Lung (tissue), 12 donors: ENCODE results near the gene MARK2. TPM values are rescaled to one million over a fixed set of nuclear protein-coding genes. Genes with fewer than 3 reads are reported as not detected.
A peak's percentile ranks its signal among the peaks of the same experiment; 100 is the strongest.

Experiments
- ATAC-seq: fragments of 200-7000 bp; cut with Tn5 transposase; one replicate; pipeline ENCODE4 v1.9.1; 2020; ENCODE audit warnings: moderate number of reproducible peaks; ENCODE audit not compliant: insufficient read depth, low FRiP score
- DNase-seq, 3 donors: peaks; one replicate each; pipeline ENCODE4 v3.0.0-alpha.2; 2013 to 2017
- H3K27ac ChIP-seq, 2 donors: one replicate each; pipeline ENCODE4 v1.5.1; 2013; ENCODE audit warnings: mild to moderate bottlenecking in 2 of 2, moderate library complexity in 2 of 2, control low read depth in 1 of 2, inconsistent platforms in 1 of 2, low read depth in 1 of 2, low read length in 1 of 2
- H3K27me3 ChIP-seq, 3 donors: one replicate each; pipeline ENCODE4 v1.5.1; 2013; ENCODE audit warnings: low read length in 2 of 3; ENCODE audit not compliant: control insufficient read depth in 3 of 3, insufficient read depth in 3 of 3
- H3K36me3 ChIP-seq, 4 donors: one replicate each; pipeline ENCODE4 v1.5.1; 2013; ENCODE audit warnings: low read length in 4 of 4, mild to moderate bottlenecking in 1 of 4, moderate library complexity in 1 of 4; ENCODE audit not compliant: control insufficient read depth in 4 of 4, insufficient read depth in 4 of 4
- H3K4me1 ChIP-seq, 5 donors: one replicate each; pipeline ENCODE4 v1.5.1; 2013; ENCODE audit warnings: low read length in 5 of 5, mild to moderate bottlenecking in 2 of 5, moderate library complexity in 1 of 5; ENCODE audit not compliant: control insufficient read depth in 5 of 5, insufficient read depth in 5 of 5
- H3K4me3 ChIP-seq: one replicate; pipeline ENCODE4 v1.5.1; 2013; ENCODE audit warnings: mild to moderate bottlenecking, control low read depth, moderate library complexity
- H3K9ac ChIP-seq, 2 donors: one replicate each; pipeline ENCODE4 v1.5.1; 2013; ENCODE audit warnings: low read length in 2 of 2, control low read depth in 1 of 2; ENCODE audit not compliant: insufficient read depth in 1 of 2
- H3K9me3 ChIP-seq, 4 donors: one replicate each; pipeline ENCODE4 v1.5.1; 2013; ENCODE audit warnings: low read length in 3 of 4, mild to moderate bottlenecking in 1 of 4, moderate library complexity in 1 of 4; ENCODE audit not compliant: control insufficient read depth in 4 of 4, insufficient read depth in 3 of 4
- CTCF ChIP-seq: IDR thresholded peaks from 2 replicates; pipeline ENCODE4 v1.5.1; 2012; ENCODE audit warnings: mild to moderate bottlenecking; ENCODE audit errors: control extremely low read depth, extremely low read depth
- WGBS, 2 donors: extraction: QIAGEN DNeasy Blood & Tissue Kit; methylation state at CpG; one replicate each; pipeline ENCODE4 v1.1.7; 2013; 5-methylcytosine and 5-hydroxymethylcytosine counted together
- polyA plus RNA-seq, 2 donors: library from polyadenylated mRNA; stranded (reverse); fragments of 200-250 nt; gene quantifications; one replicate each; pipeline ENCODE4 v1.2.1, GENCODE V29; 2013
- total RNA-seq, 2 donors: library from RNA; depleted of rRNA in 1 of 2; stranded (reverse); fragments of >200 nt in 1 of 2; gene quantifications; one replicate each; pipeline ENCODE4 v1.2.1, GENCODE V29; 2014 to 2021
- donor health status: control.
- donor health status: control.
- donor health status: Bipolar disorder and iron deficiency.
- donor health status: healthy.
- donor health status: DM: yes; HTN: yes; CAD: no.

Gene MARK2
- total and polyA plus RNA-seq, 4 donors, result 15.5 to 42.9 (median 32.3) TPM

- Histone ChIP-seq H3K36me3 (peaks cover 0 to 8% (median 3%) of the 10 kb centered on the region in 4 donors), H3K27ac (no peak overlapping the region), H3K9ac (no peak overlapping the region), H3K4me3 (no peak overlapping the region), H3K9me3 (no peaks in the 10 kb centered on the region), H3K27me3 (no peaks in the 10 kb centered on the region), H3K4me1 (peaks cover 0 to 40% (median 26%) of the 10 kb centered on the region in 5 donors)
- 59 to 70% methylated on average over 20 of the region's 20 CpGs for WGBS, 2 donors
- no peak for TF ChIP-seq CTCF
- DNase-seq (peak in 1 of 3 donors; percentile 33), ATAC-seq (no peak)
Observed at GRCh38 chr11:63914896-63915691, 76.2 kb downstream of the MARK2 start.

- peaks cover 0 to 48% (median 26%) of the 10 kb centered on the region in 5 donors for H3K4me1 ChIP-seq
- peak overlapping the region; percentile 4 to 25 for H3K9ac ChIP-seq
- no peak overlapping the region for H3K4me3 ChIP-seq
- H3K27me3 ChIP-seq, result no peaks in the 10 kb centered on the region
- H3K36me3 ChIP-seq, result peaks cover 0 to 6% (median 0%) of the 10 kb centered on the region in 4 donors
- ATAC-seq (no peak), DNase-seq (peak; percentile 47 to 64 (median 56))
- no peak overlapping the region for H3K27ac ChIP-seq
- no peak for TF ChIP-seq CTCF
- WGBS, 2 donors, result 6% methylated on average over 53 to 56 of the region's 56 CpGs
- no peaks in the 10 kb centered on the region for H3K9me3 ChIP-seq
Observed at GRCh38 chr11:63915961-63916836, 77.3 kb downstream of the MARK2 start.

GRCh38 chr11:63916837-63917691 is 78.2 kb downstream of the MARK2 start, which contains the start of gene RCOR2:
Gene RCOR2, minus strand, starts transcription at chr11:63917164. Its CDS starts 708 bp downstream, at chr11:63916456.
- peaks cover 0 to 6% (median 0%) of the 10 kb centered on the region in 4 donors for H3K36me3 ChIP-seq
- H3K4me3 ChIP-seq, result no peak within 1 kb of the TSS
- DNase-seq, result peak; percentile 90 to 96 (median 93)
- H3K4me1 ChIP-seq, result peaks cover 0 to 49% (median 26%) of the 10 kb centered on the region in 5 donors
- H3K27ac ChIP-seq, result peak within 1 kb of the TSS in 1 of 2 donors; percentile 90
- WGBS, 2 donors, result 0 to 1% methylated on average over 36 to 85 of the region's 85 CpGs
- peak within 1 kb of the TSS in 1 of 2 donors; percentile 25 for H3K9ac ChIP-seq
- no peaks in the 10 kb centered on the region for H3K9me3 ChIP-seq
- no peak for TF ChIP-seq CTCF
- ATAC-seq, result peak; percentile 65
- no peaks in the 10 kb centered on the region for H3K27me3 ChIP-seq
